ENCODE data around the gene NYNRIN. TPM values are rescaled to one million over a fixed set of nuclear protein-coding genes. Genes with fewer than 3 reads are reported as not detected.

Gene NYNRIN
- total RNA-seq, 1 experiment from 2014 or later = 0.31 TPM

DNA sequence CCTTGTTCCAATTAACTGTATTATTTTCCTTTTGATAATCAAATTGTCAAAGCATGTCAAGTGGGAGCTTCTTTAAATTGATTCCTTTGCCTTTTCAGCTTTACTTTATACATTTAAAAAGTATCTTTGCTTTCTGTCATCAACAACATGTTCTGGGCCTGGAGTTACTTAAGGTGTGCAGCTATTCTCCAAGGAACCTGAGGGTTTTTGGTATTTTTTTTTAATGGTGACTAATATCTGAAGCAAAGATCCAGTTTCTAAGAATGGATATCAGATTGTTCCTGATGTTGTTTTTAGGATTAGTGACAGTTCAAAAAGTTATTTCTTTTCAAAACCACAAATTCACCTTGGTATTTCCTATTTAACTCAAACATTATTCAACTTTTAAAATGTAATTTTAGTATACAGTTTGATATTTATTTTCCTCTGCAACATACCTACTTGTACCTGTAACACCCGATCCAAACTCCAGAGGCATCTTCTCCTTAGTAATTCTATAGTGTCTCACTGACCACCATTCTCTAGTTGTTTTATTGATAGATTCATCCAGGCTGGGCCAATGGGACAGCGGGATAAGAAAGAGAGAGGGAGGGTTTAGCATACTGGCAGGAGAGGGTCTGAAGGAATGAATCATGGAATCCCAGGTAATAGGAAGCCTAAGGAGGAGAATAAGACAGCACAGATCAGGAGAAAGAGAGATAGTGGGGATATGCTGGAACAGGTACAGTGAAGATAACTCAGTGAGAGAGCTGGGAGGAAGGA lies 27.5 kb downstream of the NYNRIN start:
- CTCF ChIA-PET = interaction anchor here (0.7 kb wide), 1 partner anchor 102 kb away, joined by 3 read pairs; no protein-coding TSS in a partner anchor
- POLR2A ChIA-PET = no interaction called here
- H3K4me1 ChIP-seq (ENCODE audit: control insufficient read depth, insufficient read depth, low read length) = peaks cover 4% of the 10 kb centered on the region
- H3K27me3 ChIP-seq (ENCODE audit: control insufficient read depth, insufficient read depth, low read length) = no peaks in the 10 kb centered on the region
- no peaks in the 10 kb centered on the region for H3K9me3 ChIP-seq (ENCODE audit: control insufficient read depth, insufficient read depth, low read depth, low read length)
- DNase-seq (ENCODE audit: low read depth, low spot score) (no peak), ATAC-seq (no peak)
- intact Hi-C loops (cut with micrococcal nuclease; ENCODE audit: unreplicated experiment) (no loop called here), in situ Hi-C loops (cut with HindIII; ENCODE audit: low pct_unique_long_range_greater_than_20kb, low sequenced_read_pairs) (no loop called here)
- no peak overlapping the region for H3K27ac ChIP-seq (ENCODE audit: low read length)
- H3K36me3 ChIP-seq (ENCODE audit: control insufficient read depth, insufficient read depth, low read length) = peaks cover 6% of the 10 kb centered on the region; the same call in 1 of the 2 replicates
- H3K4me3 ChIP-seq (ENCODE audit: low read depth in 2 of 2, low read length in 2 of 2) = no peak overlapping the region
- no TSS peak for BruUV-seq (replicated peaks)
- no peak for TF ChIP-seq POLR2AphosphoS5 (IDR thresholded peaks at IDR 0.05; ENCODE audit: low read depth, low read length)

- in situ Hi-C loops (cut with HindIII; ENCODE audit: low pct_unique_long_range_greater_than_20kb, low sequenced_read_pairs) = no loop called here
- CTCF ChIA-PET = no interaction called here
- POLR2A ChIA-PET = no interaction called here
- ATAC-seq = no peak
- Histone ChIP-seq H3K27me3 (ENCODE audit: control insufficient read depth, insufficient read depth, low read length) (no peaks in the 10 kb centered on the region), H3K4me1 (ENCODE audit: control insufficient read depth, insufficient read depth, low read length) (peaks cover 8% of the 10 kb centered on the region), H3K9me3 (ENCODE audit: control insufficient read depth, insufficient read depth, low read depth, low read length) (no peaks in the 10 kb centered on the region), H3K27ac (ENCODE audit: low read length) (no peak overlapping the region), H3K36me3 (ENCODE audit: control insufficient read depth, insufficient read depth, low read length) (peaks cover 6% of the 10 kb centered on the region; the same call in 1 of the 2 replicates), H3K4me3 (ENCODE audit: low read depth in 2 of 2, low read length in 2 of 2) (no peak overlapping the region)
- no TSS peak for BruUV-seq (replicated peaks)
- no peak for DNase-seq (ENCODE audit: low read depth, low spot score)
- intact Hi-C loops (cut with micrococcal nuclease; ENCODE audit: unreplicated experiment) = no loop called here
- no peak for TF ChIP-seq SIN3A (IDR thresholded peaks at IDR 0.05; ENCODE audit: borderline replicate concordance, insufficient read depth, low read depth, low read length)
- TF ChIP-seq POLR2AphosphoS5 (IDR thresholded peaks at IDR 0.05; ENCODE audit: low read depth, low read length) = no peak
- TF ChIP-seq, protein P1, sequence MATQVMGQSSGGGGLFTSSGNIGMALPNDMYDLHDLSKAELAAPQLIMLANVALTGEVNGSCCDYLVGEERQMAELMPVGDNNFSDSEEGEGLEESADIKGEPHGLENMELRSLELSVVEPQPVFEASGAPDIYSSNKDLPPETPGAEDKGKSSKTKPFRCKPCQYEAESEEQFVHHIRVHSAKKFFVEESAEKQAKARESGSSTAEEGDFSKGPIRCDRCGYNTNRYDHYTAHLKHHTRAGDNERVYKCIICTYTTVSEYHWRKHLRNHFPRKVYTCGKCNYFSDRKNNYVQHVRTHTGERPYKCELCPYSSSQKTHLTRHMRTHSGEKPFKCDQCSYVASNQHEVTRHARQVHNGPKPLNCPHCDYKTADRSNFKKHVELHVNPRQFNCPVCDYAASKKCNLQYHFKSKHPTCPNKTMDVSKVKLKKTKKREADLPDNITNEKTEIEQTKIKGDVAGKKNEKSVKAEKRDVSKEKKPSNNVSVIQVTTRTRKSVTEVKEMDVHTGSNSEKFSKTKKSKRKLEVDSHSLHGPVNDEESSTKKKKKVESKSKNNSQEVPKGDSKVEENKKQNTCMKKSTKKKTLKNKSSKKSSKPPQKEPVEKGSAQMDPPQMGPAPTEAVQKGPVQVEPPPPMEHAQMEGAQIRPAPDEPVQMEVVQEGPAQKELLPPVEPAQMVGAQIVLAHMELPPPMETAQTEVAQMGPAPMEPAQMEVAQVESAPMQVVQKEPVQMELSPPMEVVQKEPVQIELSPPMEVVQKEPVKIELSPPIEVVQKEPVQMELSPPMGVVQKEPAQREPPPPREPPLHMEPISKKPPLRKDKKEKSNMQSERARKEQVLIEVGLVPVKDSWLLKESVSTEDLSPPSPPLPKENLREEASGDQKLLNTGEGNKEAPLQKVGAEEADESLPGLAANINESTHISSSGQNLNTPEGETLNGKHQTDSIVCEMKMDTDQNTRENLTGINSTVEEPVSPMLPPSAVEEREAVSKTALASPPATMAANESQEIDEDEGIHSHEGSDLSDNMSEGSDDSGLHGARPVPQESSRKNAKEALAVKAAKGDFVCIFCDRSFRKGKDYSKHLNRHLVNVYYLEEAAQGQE (IDR thresholded peaks at IDR 0.05; ENCODE audit: insufficient read depth in 1 of 2, low read depth in 2 of 2, low read length in 1 of 2) = no peak
- no peak for TF ChIP-seq TCF7L2 (IDR thresholded peaks at IDR 0.05; ENCODE audit: low read depth, low read length)
- TF ChIP-seq CTCF (IDR thresholded peaks at IDR 0.05) = no peak
These were observed 28.2 kb downstream of the NYNRIN start for GRCh38 chr14:24426912-24427536.
